SK-N-MC (cell line): ENCODE data around the gene ASF1B.

Experiments
- EZH2 ChIP-seq: fragments of 200-600 bp; sonication (generic); IDR thresholded peaks from one replicate; pipeline ENCODE4 v1.6.1; 2017; ENCODE audit warnings: antibody characterized with exemption
- FOXP2 ChIP-seq: optimal IDR thresholded peaks from 2 replicates; pipeline ENCODE3; 2011; ENCODE audit warnings: mild to moderate bottlenecking, moderate library complexity; ENCODE audit not compliant: insufficient read depth; ENCODE audit errors: extremely low read length, control extremely low read depth
- POLR2AphosphoS5 ChIP-seq: IDR thresholded peaks from 2 replicates; pipeline ENCODE4 v1.6.1; 2012; ENCODE audit warnings: mild to moderate bottlenecking, low read depth, low read length, borderline replicate concordance

GRCh38 chr19:14119644-14120496 lies 16.5 kb downstream of the ASF1B start:
- no peak for TF ChIP-seq POLR2AphosphoS5
- TF ChIP-seq EZH2: no peak
- TF ChIP-seq FOXP2: no peak
